Muscle layer of duodenum (tissue), 2 donors: ENCODE results near the gene AASDHPPT.

Source experiments
- H3K27ac ChIP-seq: one replicate; pipeline ENCODE4 v1.7.0; 2013; ENCODE audit warnings: mild to moderate bottlenecking, low read length
- H3K27me3 ChIP-seq: one replicate; pipeline ENCODE4 v1.7.0; 2013; ENCODE audit warnings: low read depth, mild to moderate bottlenecking, control low read depth, low read length
- H3K36me3 ChIP-seq, 2 donors: one replicate each; pipeline ENCODE4 v1.7.0; 2013; ENCODE audit warnings: low read length in 2 of 2, control low read depth in 1 of 2, mild to moderate bottlenecking in 1 of 2; ENCODE audit not compliant: insufficient read depth in 2 of 2, control insufficient read depth in 1 of 2
- H3K4me1 ChIP-seq, 2 donors: one replicate each; pipeline ENCODE4 v1.7.0; 2013; ENCODE audit warnings: low read length in 2 of 2, mild to moderate bottlenecking in 2 of 2, control low read depth in 1 of 2, moderate library complexity in 1 of 2; ENCODE audit not compliant: insufficient read depth in 2 of 2, control insufficient read depth in 1 of 2
- H3K4me3 ChIP-seq, 2 donors: one replicate each; pipeline ENCODE4 v1.7.0; 2013; ENCODE audit warnings: low read length in 2 of 2, low read depth in 1 of 2, mild to moderate bottlenecking in 1 of 2
- H3K9me3 ChIP-seq, 2 donors: one replicate each; pipeline ENCODE4 v1.7.0; 2013; ENCODE audit warnings: low read length in 2 of 2, control low read depth in 1 of 2, mild to moderate bottlenecking in 1 of 2; ENCODE audit not compliant: control insufficient read depth in 1 of 2
- donor health status: healthy.

The AASDHPPT gene

DNA sequence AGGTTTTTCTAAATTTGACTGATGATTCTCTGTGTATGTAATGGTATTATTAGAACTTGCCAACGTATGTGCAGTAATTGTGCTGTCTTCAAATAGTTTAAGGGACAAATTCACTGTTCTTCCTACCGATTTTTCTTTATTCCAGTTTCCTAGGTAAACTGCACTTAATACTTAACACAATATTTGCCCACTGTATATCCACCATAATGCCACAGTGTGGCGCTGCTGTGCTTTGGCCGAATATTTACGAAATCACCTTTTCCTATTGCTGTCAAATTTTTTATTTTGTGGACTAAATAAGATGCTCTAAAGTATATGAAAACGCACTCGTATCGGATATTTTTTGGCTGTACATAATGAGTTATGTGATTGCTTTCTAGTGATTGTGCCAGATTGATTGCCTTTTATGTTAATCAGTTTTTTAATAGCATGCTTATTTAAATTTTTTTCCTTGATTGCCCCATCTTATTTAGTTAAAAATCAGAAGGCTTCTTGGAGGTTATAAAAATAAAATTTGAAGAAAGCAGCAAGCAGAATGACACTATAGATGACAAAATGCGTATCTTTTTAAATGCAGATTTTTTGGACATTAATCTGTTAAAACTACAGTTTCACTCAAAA is 10.5 kb downstream of the AASDHPPT start:
- no peak overlapping the region for H3K4me3 ChIP-seq
- H3K36me3 ChIP-seq = peaks cover 17 to 20% of the 10 kb centered on the region in 2 donors
- H3K27ac ChIP-seq = no peak overlapping the region
- no peaks in the 10 kb centered on the region for H3K27me3 ChIP-seq
- H3K4me1 ChIP-seq = peaks cover 7 to 32% of the 10 kb centered on the region in 2 donors
- no peaks in the 10 kb centered on the region for H3K9me3 ChIP-seq

DNA sequence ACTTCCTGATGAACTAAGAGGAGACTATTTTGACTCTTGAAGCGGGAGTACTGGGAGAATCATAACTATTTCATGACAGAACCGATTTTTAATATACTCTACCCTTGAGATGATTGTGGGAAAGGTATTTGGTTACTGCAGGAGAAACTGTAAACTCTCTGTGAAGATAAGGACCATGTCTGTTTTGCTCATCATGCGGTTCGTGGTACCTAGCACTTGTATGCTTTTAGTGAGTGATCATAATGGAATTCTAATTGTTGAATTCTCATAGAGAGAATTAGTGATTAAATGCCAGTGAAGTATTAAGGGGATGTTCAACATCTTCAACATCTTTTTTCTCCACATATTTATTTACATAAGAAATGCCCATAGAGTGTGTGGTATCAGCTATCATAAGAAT is 11.4 kb downstream of the AASDHPPT start:
- Histone ChIP-seq H3K27ac (no peak overlapping the region), H3K4me3 (no peak overlapping the region), H3K27me3 (no peaks in the 10 kb centered on the region), H3K36me3 (peaks cover 22 to 27% of the 10 kb centered on the region in 2 donors), H3K9me3 (no peaks in the 10 kb centered on the region), H3K4me1 (peaks cover 7 to 32% of the 10 kb centered on the region in 2 donors)

DNA sequence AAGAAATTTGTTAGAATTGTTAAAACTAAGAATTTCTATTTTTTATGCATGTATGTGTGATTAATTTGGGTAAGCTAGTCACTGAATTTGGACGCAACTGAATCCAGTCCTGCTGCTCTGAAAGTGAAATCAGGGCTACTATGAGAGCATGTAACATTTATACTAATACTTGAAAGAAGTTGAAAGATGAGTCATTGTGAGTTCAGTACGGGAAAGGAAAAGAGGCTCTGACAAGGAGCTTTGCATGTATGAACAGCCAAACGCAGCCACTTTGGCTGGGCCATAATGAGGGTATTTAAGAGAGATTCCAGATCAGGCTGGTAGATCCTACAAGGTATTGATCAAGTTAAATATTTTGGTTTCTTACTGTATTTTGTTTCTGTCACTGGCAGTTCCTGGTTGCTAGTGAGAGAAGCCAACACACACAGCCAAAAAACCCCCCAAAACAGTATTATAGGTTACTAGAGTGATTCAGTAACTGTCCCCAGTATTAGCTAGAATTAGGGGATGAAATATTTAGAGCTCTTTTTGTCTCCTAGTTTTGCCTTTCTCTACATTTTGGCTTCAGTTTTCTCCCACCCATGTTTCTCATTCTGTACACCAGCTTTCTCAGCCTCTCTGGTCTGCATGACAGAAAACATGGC is 14.1 kb downstream of the AASDHPPT start:
- H3K4me1 ChIP-seq = peaks cover 4 to 26% of the 10 kb centered on the region in 2 donors

DNA sequence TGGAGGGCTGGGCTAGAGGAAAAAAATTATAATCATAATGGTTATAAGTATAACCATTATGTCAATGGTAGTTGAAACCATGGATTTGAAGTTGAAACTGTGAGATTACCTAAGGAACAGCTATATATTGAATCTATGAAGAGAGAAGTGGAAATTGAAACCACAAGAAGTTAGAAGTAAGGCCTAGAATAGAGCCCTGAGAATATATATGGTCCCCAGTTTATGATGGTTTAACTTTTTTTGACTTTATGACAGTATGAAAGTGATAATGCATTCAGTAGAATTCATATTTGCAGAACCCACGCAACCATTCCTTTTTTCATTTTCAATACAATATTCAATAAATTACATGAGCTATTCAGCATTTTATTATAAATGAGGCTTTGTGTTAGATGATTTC is 15.0 kb downstream of the AASDHPPT start:
- Histone ChIP-seq H3K27me3 (no peaks in the 10 kb centered on the region), H3K4me3 (no peak overlapping the region), H3K27ac (no peak overlapping the region), H3K4me1 (peaks cover 0 to 19% of the 10 kb centered on the region in 2 donors), H3K9me3 (no peaks in the 10 kb centered on the region), H3K36me3 (peaks cover 41 to 55% of the 10 kb centered on the region in 2 donors)

More for the DNA sequence above, 14.1 kb downstream of the AASDHPPT start:
- Histone ChIP-seq H3K27me3 (no peaks in the 10 kb centered on the region), H3K9me3 (no peaks in the 10 kb centered on the region), H3K4me3 (no peak overlapping the region), H3K36me3 (peaks cover 33 to 46% of the 10 kb centered on the region in 2 donors), H3K27ac (no peak overlapping the region)

DNA sequence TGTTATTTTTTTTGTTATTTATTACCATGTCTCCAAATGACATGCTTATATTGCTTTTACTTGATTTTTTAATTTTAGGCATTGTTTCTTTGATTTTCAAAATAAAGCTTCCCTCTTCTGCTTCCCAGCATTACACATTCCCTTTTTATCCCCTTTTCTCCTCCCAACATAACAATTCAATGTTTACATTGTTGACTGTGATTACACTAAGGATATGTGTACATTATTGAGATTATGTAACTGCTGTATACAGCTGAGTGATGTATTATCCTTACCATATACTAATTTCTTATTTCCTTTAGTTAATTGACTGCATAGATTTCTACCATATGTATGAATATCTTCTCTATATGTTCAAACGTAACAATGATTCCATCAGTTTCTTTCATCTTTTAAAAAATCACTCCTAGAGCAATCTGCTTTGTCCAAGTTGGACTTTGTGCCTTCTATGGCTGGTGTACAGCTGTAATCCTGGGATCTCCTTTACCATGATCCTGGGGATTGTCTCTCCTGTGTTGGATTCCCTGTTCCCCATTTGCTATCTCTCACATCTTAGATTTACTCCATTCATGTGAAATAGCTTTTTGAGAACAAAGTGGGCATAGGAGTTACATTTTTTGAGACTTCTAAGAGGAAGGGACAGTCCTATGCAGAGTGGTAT is 21.6 kb downstream of the AASDHPPT start:
- H3K4me1 ChIP-seq = no peaks in the 10 kb centered on the region
- H3K27me3 ChIP-seq = no peaks in the 10 kb centered on the region
- H3K9me3 ChIP-seq = no peaks in the 10 kb centered on the region
- H3K27ac ChIP-seq = no peak overlapping the region
- H3K36me3 ChIP-seq = peaks cover 34 to 37% of the 10 kb centered on the region in 2 donors
- H3K4me3 ChIP-seq = no peak overlapping the region

DNA sequence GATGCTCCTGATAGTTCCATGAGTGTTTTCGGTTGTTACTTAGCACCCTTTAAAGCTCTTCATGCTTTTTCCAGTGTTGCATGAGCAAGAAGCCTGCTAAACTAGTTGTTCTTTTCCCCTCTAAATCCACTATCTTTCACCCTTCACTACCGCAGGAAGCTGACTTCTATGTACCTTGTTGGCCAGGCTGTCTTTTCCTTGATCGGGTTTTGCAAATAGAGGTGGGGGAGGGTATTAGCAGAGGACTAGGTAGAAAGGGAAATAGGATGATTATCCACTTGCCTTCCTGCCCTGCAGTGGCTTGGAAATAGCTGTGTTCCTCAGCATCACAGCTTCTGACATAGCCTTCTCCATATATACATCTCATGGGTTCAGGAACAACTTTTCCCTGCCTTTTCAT is 23.9 kb downstream of the AASDHPPT start:
- H3K4me3 ChIP-seq = no peak overlapping the region
- H3K4me1 ChIP-seq = no peaks in the 10 kb centered on the region
- H3K27me3 ChIP-seq = no peaks in the 10 kb centered on the region
- no peaks in the 10 kb centered on the region for H3K9me3 ChIP-seq
- peaks cover 18 to 25% of the 10 kb centered on the region in 2 donors for H3K36me3 ChIP-seq
- H3K27ac ChIP-seq = no peak overlapping the region

DNA sequence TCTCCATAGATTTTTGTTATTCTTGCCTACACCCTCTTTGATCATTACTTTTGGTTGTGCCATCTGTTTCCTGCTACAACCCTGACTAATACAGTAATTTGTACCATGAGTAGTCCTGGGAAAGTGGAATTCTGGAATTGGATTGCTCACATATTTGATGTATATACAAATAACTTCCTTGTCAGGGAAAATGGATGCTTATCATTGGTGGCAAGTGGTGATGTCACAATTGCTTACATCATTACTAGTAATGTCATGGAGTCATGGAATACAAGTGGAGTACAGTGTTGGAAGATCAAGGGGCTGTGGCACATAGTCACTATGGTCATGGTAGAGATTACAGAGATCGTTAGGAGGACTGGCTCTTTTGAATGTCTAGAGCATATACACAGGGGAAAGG is 24.4 kb downstream of the AASDHPPT start:
- H3K4me3 ChIP-seq = no peak overlapping the region

DNA sequence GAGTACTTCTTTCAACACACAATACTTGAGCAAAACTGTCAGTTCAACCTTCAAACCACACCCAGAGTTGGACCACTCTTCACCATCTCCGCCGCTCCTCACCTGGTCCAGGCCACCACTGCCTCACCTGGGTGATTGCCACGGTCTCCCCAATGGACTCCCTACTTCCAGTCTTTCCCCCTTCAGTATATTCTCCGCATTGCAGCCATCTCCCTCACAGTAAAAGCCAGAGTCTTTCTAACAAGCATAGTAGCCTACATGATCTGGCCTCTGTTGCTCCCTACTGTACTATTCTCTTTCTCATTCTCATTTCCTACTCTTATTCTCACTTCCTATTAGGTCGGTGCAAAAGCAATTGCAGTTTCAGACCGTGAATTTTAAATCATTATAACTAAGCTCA is 28.5 kb downstream of the AASDHPPT start:
- Histone ChIP-seq H3K4me1 (no peaks in the 10 kb centered on the region), H3K4me3 (no peak overlapping the region), H3K27ac (no peak overlapping the region), H3K36me3 (no peaks in the 10 kb centered on the region), H3K27me3 (no peaks in the 10 kb centered on the region), H3K9me3 (no peaks in the 10 kb centered on the region)

More for the DNA sequence above, 24.4 kb downstream of the AASDHPPT start:
- no peaks in the 10 kb centered on the region for H3K9me3 ChIP-seq
- no peak overlapping the region for H3K27ac ChIP-seq
- no peaks in the 10 kb centered on the region for H3K27me3 ChIP-seq
- peaks cover 14 to 22% of the 10 kb centered on the region in 2 donors for H3K36me3 ChIP-seq
- no peaks in the 10 kb centered on the region for H3K4me1 ChIP-seq

DNA sequence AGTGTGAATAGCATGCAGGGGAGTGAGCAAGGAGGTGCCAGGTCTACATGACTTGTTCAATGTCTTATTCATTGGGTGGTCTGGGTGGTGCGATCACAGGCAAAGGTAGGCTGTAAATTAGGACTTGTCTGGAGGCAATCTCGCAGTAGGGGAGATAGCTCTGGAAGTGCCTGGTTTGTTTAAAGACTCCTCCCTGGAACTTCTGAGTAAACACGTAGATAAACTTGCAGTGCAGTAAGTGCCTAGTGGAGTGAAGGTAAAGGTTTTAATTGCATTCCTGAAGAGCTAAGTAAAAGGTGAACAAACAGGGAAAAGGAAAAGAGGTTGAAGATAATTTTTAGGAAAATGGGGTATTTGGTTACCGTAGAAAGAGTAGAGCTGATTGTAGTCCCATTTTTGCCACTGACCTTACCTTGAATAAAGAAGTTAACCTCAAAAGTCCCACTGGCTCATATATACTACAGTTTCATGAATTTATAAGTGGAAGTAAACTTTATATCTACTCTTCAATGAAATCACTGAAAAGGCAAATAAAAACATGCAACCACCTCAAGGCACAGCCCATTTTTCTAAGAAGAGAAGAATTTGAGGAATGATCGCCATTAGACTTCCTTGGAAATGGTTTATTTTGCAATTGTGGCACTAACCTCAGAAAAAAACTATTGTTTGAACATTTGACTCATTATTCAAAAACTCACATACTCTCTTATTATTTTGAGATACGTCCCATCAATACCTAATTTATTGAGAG is 44.3 kb downstream of the AASDHPPT start:
- H3K4me1 ChIP-seq = no peaks in the 10 kb centered on the region
- no peaks in the 10 kb centered on the region for H3K27me3 ChIP-seq
- no peak overlapping the region for H3K27ac ChIP-seq
- H3K4me3 ChIP-seq = no peak overlapping the region
- H3K9me3 ChIP-seq = no peaks in the 10 kb centered on the region
- no peaks in the 10 kb centered on the region for H3K36me3 ChIP-seq

DNA sequence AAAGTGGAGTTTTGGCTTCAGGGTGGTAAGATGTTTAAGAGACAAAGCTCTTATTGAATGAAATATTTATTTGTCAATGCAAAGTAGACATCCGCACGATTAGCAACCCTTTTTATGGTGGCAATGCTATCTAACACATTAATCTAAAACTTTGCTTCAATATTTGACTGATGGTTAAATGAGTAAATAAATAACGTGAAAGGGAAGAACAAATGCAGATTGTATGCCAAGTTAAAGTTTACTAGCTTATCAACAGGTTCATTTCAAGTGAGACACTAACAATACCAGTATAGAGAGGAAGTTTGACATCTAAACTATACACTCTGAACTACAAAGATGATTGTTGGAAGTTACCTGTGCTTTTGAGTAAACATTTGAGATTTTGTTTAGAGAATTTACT is 50.1 kb downstream of the AASDHPPT start:
- no peak overlapping the region for H3K27ac ChIP-seq
- H3K4me3 ChIP-seq = no peak overlapping the region
- H3K36me3 ChIP-seq = no peaks in the 10 kb centered on the region
- no peaks in the 10 kb centered on the region for H3K27me3 ChIP-seq
- H3K9me3 ChIP-seq = no peaks in the 10 kb centered on the region
- H3K4me1 ChIP-seq = no peaks in the 10 kb centered on the region

DNA sequence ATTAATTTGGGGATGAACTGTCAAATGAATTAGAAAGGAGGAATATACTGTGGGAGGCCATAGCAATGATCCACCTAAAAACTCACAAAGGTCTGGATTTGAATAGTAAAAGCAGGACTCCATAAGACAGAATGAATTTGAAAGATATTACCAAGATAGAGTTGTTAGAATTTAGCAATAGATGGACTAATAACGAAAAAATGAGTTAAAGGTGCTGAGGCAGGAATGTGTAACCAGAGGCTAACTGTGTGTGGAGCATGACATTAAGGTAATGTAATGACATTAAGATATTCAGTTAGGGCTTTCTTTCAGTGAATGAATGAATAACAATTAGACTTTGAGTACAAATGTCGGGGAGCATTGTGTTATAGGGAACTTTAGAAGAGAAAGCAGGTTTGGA is 51.3 kb downstream of the AASDHPPT start:
- H3K9me3 ChIP-seq = no peaks in the 10 kb centered on the region

More for the DNA sequence above, 51.3 kb downstream of the AASDHPPT start:
- Histone ChIP-seq H3K27me3 (no peaks in the 10 kb centered on the region), H3K36me3 (no peaks in the 10 kb centered on the region), H3K4me1 (no peaks in the 10 kb centered on the region), H3K27ac (no peak overlapping the region), H3K4me3 (no peak overlapping the region)
